ENCODE results near the gene SMG1. TPM values are rescaled to one million over a fixed set of nuclear protein-coding genes. Genes with fewer than 3 reads are reported as not detected.
"Not testable (repeated sequence)": the region's sequence is repeated elsewhere in the genome, so short reads cannot be mapped to it uniquely, and the experiment has no call there.

The SMG1 gene
- total and polyA plus RNA-seq, 2 of the 13 experiments (the other 11 are each of a cell fraction or from before 2014, with no cell fraction given), result 48.7 to 53.7 TPM

- peak; percentile 56; the same call in 1 of the 2 replicates for TF ChIP-seq HNF1A (IDR thresholded peaks at IDR 0.05; ENCODE audit: low read depth)
- 0 out of 2 replicates have a peak, but pooled peaks have one; percentile 39 for TF ChIP-seq HNF1A (CRISPR knock-in tag; IDR thresholded peaks at IDR 0.05; ENCODE audit: borderline replicate concordance)
- peak; percentile 66 for TF ChIP-seq ZNF205 (CRISPR knock-in tag; IDR thresholded peaks at IDR 0.05)
- peak; percentile 27; the same call in 1 of the 2 replicates for TF ChIP-seq NR2F6 (IDR thresholded peaks at IDR 0.05)
- TF ChIP-seq NR2F6 (CRISPR knock-in tag; IDR thresholded peaks at IDR 0.05), result not testable (repeated sequence)
- TF ChIP-seq RXRB (CRISPR knock-in tag; IDR thresholded peaks at IDR 0.05; ENCODE audit: borderline replicate concordance), result 0 out of 2 replicates have a peak, but pooled peaks have one; percentile 52
- TF ChIP-seq ADNP (CRISPR knock-in tag; IDR thresholded peaks at IDR 0.05), result peak; percentile 58; the same call in 1 of the 2 replicates
These were observed 63.3 kb downstream of the SMG1 start (continued) for GRCh38 chr16:18862891-18863290.

- in situ Hi-C loops (cut with HindIII; ENCODE audit: extremely low pct_ligation_motif_present, low pct_unique_long_range_greater_than_20kb) (no loop called here), intact Hi-C loops (cut with micrococcal nuclease; ENCODE audit: unreplicated experiment) (no loop called here)
- H3K9me3 ChIP-seq (ENCODE audit: low read length), result no peaks in the 10 kb centered on the region
- 92% methylated on average over 1 of the region's 1 CpG for WGBS (ENCODE audit: low lambda C conversion rate)
- no peak for FAIRE-seq
- no peak for ATAC-seq
- BruUV-seq (replicated peaks), result TSS peak; percentile 6
- no peak overlapping the region for H3K4me3 ChIP-seq (replicated peaks in 1 of 3; ENCODE audit: insufficient read depth in 1 of 3, low read depth in 2 of 3, low read length in 3 of 3)
- peaks cover 21 to 73% of the 10 kb centered on the region in 2 experiments for H3K36me3 ChIP-seq (replicated peaks in 1 of 2; ENCODE audit: control insufficient read depth in 1 of 2, insufficient read depth in 2 of 2, low read length in 2 of 2)
- POLR2A ChIA-PET, result interaction anchor here (1.8 kb wide), 1 partner anchor 54 kb away, joined by 7 read pairs; the partner anchor contains the start of gene ARL6IP1
- H3K9ac ChIP-seq (ENCODE audit: insufficient read depth, low read depth, low read length), result no peak overlapping the region
- H3K27ac ChIP-seq (ENCODE audit: extremely low read length, insufficient read depth, low read length), result no peak overlapping the region
- no peak overlapping the region for H2AFZ ChIP-seq (ENCODE audit: low read length)
- DNase-seq (ENCODE audit: low spot score), result no peak
- no peaks in the 10 kb centered on the region for H3K27me3 ChIP-seq (ENCODE audit: control insufficient read depth in 1 of 2, insufficient read depth in 2 of 2, low read length in 2 of 2)
- no peaks in the 10 kb centered on the region for H3K79me2 ChIP-seq (ENCODE audit: insufficient read depth, low read length)
- H4K20me1 ChIP-seq (ENCODE audit: insufficient read depth, low read length), result no peaks in the 10 kb centered on the region
- CTCF ChIA-PET (ENCODE audit: low intra/inter-chr PET ratio, low total read pairs), result no interaction called here
- no peak overlapping the region for H3K4me2 ChIP-seq (ENCODE audit: low read depth, low read length)
- no peaks in the 10 kb centered on the region for H3K4me1 ChIP-seq (ENCODE audit: insufficient read depth, low read length)
- TF ChIP-seq BCLAF1 (IDR thresholded peaks at IDR 0.05), result no peak
- TF ChIP-seq YY1 (IDR thresholded peaks at IDR 0.05; ENCODE audit: insufficient read depth, insufficient replicate concordance, low read depth, low read length), result no peak
- TF ChIP-seq MXD4 (CRISPR knock-in tag; IDR thresholded peaks at IDR 0.05), result no peak
- TF ChIP-seq FOXP1 (IDR thresholded peaks at IDR 0.05), result no peak
- no peak for TF ChIP-seq FOXP1 (CRISPR knock-in tag; IDR thresholded peaks at IDR 0.05)
- no peak for TF ChIP-seq MYPOP (CRISPR knock-in tag; IDR thresholded peaks at IDR 0.05)
- TF ChIP-seq NRL (CRISPR knock-in tag; IDR thresholded peaks at IDR 0.05; ENCODE audit: borderline replicate concordance), result no peak
- no peak for TF ChIP-seq YEATS4 (CRISPR knock-in tag; IDR thresholded peaks at IDR 0.05; ENCODE audit: borderline replicate concordance)
- no peak for TF ChIP-seq ZC3H4 (CRISPR knock-in tag; IDR thresholded peaks at IDR 0.05; ENCODE audit: borderline replicate concordance)
- TF ChIP-seq ATRX (CRISPR knock-in tag; IDR thresholded peaks at IDR 0.05; ENCODE audit: borderline replicate concordance), result no peak
- TF ChIP-seq REPIN1 (CRISPR knock-in tag; IDR thresholded peaks at IDR 0.05; ENCODE audit: borderline replicate concordance, low read depth), result no peak
These were observed 71.0 kb downstream of the SMG1 start for GRCh38 chr16:18855196-18855595.
